DND-41 (cell line): ENCODE measurements around the gene HMG20B.

Source experiments
- ATAC-seq: fragments of 200-7000 bp; cut with Tn5 transposase; 3 replicates; pipeline ENCODE4 v1.9.1; 2021; ENCODE audit warnings: low read depth; ENCODE audit not compliant: insufficient read depth
- DNase-seq: peaks from one replicate; pipeline ENCODE4 v3.0.0-alpha.2; 2020
- H2AFZ ChIP-seq: 2 replicates; pipeline ENCODE4 v1.6.0; 2012; ENCODE audit warnings: low read depth, low read length
- H3K27ac ChIP-seq: 2 replicates; pipeline ENCODE4 v1.5.1; 2012; ENCODE audit warnings: low read length, inconsistent platforms
- H3K27me3 ChIP-seq: fragments of 200-600 bp; sonication (generic); 2 replicates; pipeline ENCODE4 v1.6.0; 2012; ENCODE audit warnings: low read length, mild to moderate bottlenecking, inconsistent platforms; ENCODE audit not compliant: insufficient read depth, poor library complexity
- H3K36me3 ChIP-seq: 2 replicates; pipeline ENCODE4 v1.5.1; 2012; ENCODE audit warnings: low read length, inconsistent platforms; ENCODE audit not compliant: insufficient read depth
- H3K4me1 ChIP-seq: 2 replicates; pipeline ENCODE4 v1.5.1; 2012; ENCODE audit warnings: mild to moderate bottlenecking, low read length; ENCODE audit not compliant: insufficient read depth
- H3K4me2 ChIP-seq: 2 replicates; pipeline ENCODE4 v1.6.0; 2012; ENCODE audit warnings: mild to moderate bottlenecking, moderate library complexity, low read length, inconsistent platforms; ENCODE audit not compliant: insufficient read depth
- H3K4me3 ChIP-seq, 2 experiments: fragments of 200-600 bp in 1 of 2; shearing (Covaris generic) in 1 of 2; 2 replicates each; pipeline ENCODE4 v1.5.1; 2012 to 2016; ENCODE audit warnings: inconsistent platforms in 2 of 2, low read length in 2 of 2, mild to moderate bottlenecking in 2 of 2, low read depth in 1 of 2, moderate library complexity in 1 of 2
- H3K79me2 ChIP-seq: 2 replicates; pipeline ENCODE4 v1.6.0; 2012; ENCODE audit warnings: low read length, inconsistent platforms; ENCODE audit not compliant: insufficient read depth
- H3K9ac ChIP-seq: 2 replicates; pipeline ENCODE4 v1.6.0; 2012; ENCODE audit warnings: low read depth, mild to moderate bottlenecking, inconsistent platforms, low read length, moderate library complexity
- H3K9me3 ChIP-seq: 2 replicates; pipeline ENCODE4 v1.5.1; 2012; ENCODE audit warnings: low read length, moderate library complexity, mild to moderate bottlenecking, inconsistent platforms; ENCODE audit not compliant: insufficient read depth, severe bottlenecking
- H4K20me1 ChIP-seq: 2 replicates; pipeline ENCODE4 v1.6.0; 2012; ENCODE audit warnings: low read length; ENCODE audit not compliant: insufficient read depth
- CTCF ChIP-seq: IDR thresholded peaks from 2 replicates; pipeline ENCODE4 v1.5.1; 2012; ENCODE audit warnings: borderline replicate concordance, low read length, moderate library complexity, mild to moderate bottlenecking; ENCODE audit not compliant: poor library complexity, severe bottlenecking; ENCODE audit errors: extremely low read depth
- EZH2 ChIP-seq: IDR thresholded peaks from 3 replicates; pipeline ENCODE4 v1.6.1; 2012; ENCODE audit warnings: borderline replicate concordance, low read depth, mild to moderate bottlenecking, moderate library complexity, low read length, inconsistent platforms; ENCODE audit not compliant: severe bottlenecking

HMG20B gene

GRCh38 chr19:3544742-3545668, 27.7 kb upstream of the HMG20B start:
- Histone ChIP-seq H3K9ac (no peak overlapping the region), H3K4me1 (no peaks in the 10 kb centered on the region), H3K4me3 (no peak overlapping the region), H3K79me2 (no peaks in the 10 kb centered on the region), H3K27me3 (no peaks in the 10 kb centered on the region), H3K27ac (no peak overlapping the region), H3K36me3 (peaks cover 48% of the 10 kb centered on the region), H3K9me3 (no peaks in the 10 kb centered on the region), H2AFZ (no peak overlapping the region), H4K20me1 (peaks cover 43% of the 10 kb centered on the region), H3K4me2 (no peak overlapping the region)
- peak; percentile 70 for ATAC-seq
- DNase-seq: peak; percentile 69
- TF ChIP-seq EZH2 (no peak), CTCF (peak; percentile 99)

GRCh38 chr19:3545669-3546034, 27.1 kb upstream of the HMG20B start:
- Histone ChIP-seq H3K4me1 (no peaks in the 10 kb centered on the region), H3K4me3 (no peak overlapping the region), H3K9ac (no peak overlapping the region), H4K20me1 (peaks cover 43% of the 10 kb centered on the region), H3K36me3 (peaks cover 51% of the 10 kb centered on the region), H3K27me3 (no peaks in the 10 kb centered on the region), H3K79me2 (no peaks in the 10 kb centered on the region), H3K9me3 (no peaks in the 10 kb centered on the region), H3K4me2 (no peak overlapping the region), H3K27ac (no peak overlapping the region), H2AFZ (no peak overlapping the region)
- TF ChIP-seq CTCF (no peak), EZH2 (no peak)
- no peak; the same call in 2 of the 3 replicates for ATAC-seq
- DNase-seq: no peak

DNA sequence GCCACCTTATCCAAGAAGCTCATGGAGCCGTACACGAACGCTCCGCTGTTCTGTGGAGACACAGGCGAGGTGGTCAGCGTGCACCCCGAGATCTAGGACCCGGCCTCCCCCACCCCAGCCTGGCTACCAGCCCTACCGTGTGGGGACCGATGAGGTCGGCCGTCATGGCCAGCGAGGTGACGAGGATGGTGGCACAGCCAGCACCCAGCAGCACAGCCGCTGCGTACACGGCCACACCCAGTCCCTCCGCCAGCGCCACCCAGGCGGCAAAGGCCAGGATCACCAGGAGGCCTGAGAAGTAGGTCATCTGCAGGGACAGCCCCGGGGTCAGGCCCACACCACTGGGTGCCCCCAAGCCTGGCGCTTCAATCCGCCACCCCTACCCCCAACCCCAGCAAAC, 26.6 kb upstream of the HMG20B start:
- no peak for TF ChIP-seq EZH2
- no peak for TF ChIP-seq CTCF
- Histone ChIP-seq H3K4me3 (no peak overlapping the region), H3K79me2 (no peaks in the 10 kb centered on the region), H2AFZ (no peak overlapping the region), H3K36me3 (peaks cover 56% of the 10 kb centered on the region), H3K27me3 (no peaks in the 10 kb centered on the region), H3K9ac (no peak overlapping the region), H3K9me3 (no peaks in the 10 kb centered on the region), H3K4me1 (no peaks in the 10 kb centered on the region), H3K4me2 (no peak overlapping the region), H3K27ac (no peak overlapping the region), H4K20me1 (peaks cover 43% of the 10 kb centered on the region)
- no peak for DNase-seq
- no peak for ATAC-seq
